GM21723 (cell line): ENCODE measurements around the gene CASP5.

Experiments
- ATAC-seq: cut with Tn5 transposase; IDR thresholded peaks from one replicate; pipeline ENCODE4 v1.9.1; 2021; ENCODE audit warnings: mild to moderate bottlenecking, moderate library complexity; ENCODE audit not compliant: unreplicated experiment

The CASP5 gene

GRCh38 chr11:104968856-104969776 lies 53.9 kb downstream of the CASP5 start:
- no peak for ATAC-seq

- peak; percentile 90 for ATAC-seq
These were observed 54.6 kb downstream of the CASP5 start, which contains the start of gene CASP4 for GRCh38 chr11:104968355-104968855. Gene CASP4, minus strand, starts transcription at chr11:104968574. Its CDS starts 49 bp downstream, at chr11:104968525.

- peak; percentile 27 for ATAC-seq
These were observed 55.2 kb downstream of the CASP5 start for GRCh38 chr11:104967534-104968354.

- no peak for ATAC-seq
These were observed 57.2 kb downstream of the CASP5 start for GRCh38 chr11:104965735-104966134.

- no peak for ATAC-seq
These were observed 58.7 kb downstream of the CASP5 start for GRCh38 chr11:104964247-104964646.

- no peak for ATAC-seq
These were observed 60.1 kb downstream of the CASP5 start for GRCh38 chr11:104962852-104963251.

DNA sequence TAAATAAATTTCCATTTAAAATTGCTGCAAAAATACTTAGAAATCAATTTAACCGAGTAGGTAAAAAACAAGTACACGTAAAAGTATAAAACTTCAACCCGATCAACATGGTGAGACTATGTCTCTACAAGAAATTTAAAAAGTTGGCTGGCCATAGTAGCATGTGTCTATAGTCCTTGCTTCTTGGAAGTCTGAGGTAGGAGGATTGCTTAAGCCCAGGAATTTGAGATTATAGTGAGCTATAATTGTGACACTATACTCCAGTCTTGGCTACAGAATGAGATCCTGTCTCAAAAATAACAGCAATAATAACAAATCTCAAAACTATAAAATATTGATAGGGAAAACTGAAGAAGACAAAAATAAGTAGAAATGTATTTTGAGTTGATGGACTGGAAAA lies 65.7 kb downstream of the CASP5 start:
- no peak for ATAC-seq

DNA sequence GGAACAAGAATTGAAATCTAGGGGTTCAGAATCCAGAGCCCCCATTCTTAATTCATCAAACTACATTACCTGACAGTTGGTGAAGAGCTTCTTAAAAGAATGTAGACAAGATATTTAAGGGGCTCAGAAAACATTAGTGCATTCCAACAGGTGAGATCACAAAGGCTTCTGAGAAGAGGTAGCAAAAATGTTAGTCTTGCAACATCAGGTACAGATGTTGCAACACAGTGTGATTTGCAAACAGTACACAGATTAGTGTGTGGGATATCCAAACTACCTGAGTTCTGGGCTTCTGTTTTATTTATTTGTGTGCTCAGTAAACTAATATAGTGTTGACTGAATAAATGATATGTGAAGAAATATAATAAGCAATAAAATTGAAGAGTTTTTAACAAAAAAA lies 66.4 kb downstream of the CASP5 start:
- ATAC-seq = no peak

GRCh38 chr11:104946907-104947306 lies 76.1 kb downstream of the CASP5 start:
- peak; percentile 89 for ATAC-seq
